LoVo (cell line): ENCODE results near the gene GRM5.
A peak's percentile ranks its signal among the peaks of the same experiment; 100 is the strongest.
"Not testable (repeated sequence)": the region's sequence is repeated elsewhere in the genome, so short reads cannot be mapped to it uniquely, and the experiment has no call there.

Experiments used
- DNase-seq: peaks from one replicate; pipeline ENCODE4 v3.0.0-alpha.2; 2016; ENCODE audit warnings: low spot score

Gene GRM5

DNA sequence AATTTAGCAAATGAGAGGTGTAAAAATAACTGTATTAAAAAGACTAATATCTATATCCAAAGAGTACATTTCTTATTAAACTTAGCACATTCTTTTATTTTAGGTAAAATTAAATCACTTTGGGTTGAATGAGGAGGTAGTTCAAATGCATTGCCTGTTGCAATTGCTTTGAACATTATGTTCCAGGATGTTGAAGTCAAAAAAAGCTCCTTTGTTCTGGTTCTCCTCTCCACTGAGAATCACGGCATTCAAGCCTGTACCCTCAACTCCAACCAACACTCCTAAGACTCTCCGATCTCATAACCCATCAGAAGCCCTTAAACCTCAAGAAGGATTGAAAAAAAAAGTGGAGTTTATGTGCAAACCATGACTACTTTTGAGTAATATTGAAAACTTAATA is 230.1 kb downstream of the GRM5 start:
- DNase-seq = not testable (repeated sequence)

- DNase-seq = no peak
Measured at GRCh38 chr11:88831303-88831890, 234.4 kb downstream of the GRM5 start.

GRCh38 chr11:88827018-88827676 is 238.6 kb downstream of the GRM5 start:
- DNase-seq = peak; percentile 1

GRCh38 chr11:88819616-88820015 is 246.2 kb downstream of the GRM5 start:
- DNase-seq = no peak

- DNase-seq = no peak
Measured at GRCh38 chr11:88818978-88819377, 246.8 kb downstream of the GRM5 start.

GRCh38 chr11:88815505-88815904 is 250.3 kb downstream of the GRM5 start:
- DNase-seq = no peak

DNA sequence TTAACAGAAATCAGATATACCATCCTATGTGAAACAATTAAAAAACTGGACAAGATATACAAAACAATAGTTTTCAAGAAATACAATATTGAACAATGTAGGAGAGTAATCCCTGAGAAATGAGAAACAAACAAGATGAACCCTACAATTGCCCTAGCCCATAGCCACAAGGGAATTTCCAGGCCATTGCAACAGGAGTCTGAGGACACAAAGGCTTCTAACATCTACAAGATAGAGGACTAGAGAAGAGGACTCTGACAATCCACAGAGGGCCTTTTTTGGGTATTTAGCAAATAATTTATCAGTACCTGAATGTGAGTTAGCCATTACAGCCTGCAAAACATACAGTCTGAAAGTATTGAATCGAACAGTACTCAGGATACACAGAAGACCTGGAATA is 251.7 kb downstream of the GRM5 start:
- no peak for DNase-seq

DNA sequence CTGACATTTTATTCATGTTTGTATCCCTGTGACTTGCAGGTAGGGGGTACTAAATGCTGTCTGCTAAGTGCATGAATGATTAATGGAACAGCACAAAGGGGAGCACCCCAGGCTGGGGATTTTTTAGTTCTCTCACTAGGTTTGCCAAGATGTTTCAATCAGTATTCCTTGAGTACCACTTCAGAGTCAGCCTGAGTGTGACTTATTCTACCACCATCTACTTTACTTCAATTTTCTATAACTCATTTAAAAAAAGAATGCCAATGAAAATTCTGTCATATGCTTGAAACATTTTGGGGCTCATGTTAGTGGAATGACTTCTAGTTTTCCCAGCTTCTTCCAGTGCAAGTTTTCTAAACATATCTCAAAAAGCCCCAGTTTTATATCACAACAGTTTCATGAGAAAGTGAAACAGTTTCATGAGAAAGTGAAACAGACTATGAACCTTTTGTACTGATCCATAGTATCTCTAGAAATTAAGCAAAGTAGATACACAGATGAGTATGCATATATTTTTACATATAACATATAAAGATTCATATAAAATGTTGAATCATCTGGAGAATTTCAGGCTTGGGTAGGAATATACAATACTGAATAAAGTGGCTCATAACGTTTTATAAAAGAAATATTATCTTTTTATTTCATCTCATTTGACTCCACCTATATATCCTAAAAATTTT is 252.4 kb downstream of the GRM5 start:
- DNase-seq = no peak

DNA sequence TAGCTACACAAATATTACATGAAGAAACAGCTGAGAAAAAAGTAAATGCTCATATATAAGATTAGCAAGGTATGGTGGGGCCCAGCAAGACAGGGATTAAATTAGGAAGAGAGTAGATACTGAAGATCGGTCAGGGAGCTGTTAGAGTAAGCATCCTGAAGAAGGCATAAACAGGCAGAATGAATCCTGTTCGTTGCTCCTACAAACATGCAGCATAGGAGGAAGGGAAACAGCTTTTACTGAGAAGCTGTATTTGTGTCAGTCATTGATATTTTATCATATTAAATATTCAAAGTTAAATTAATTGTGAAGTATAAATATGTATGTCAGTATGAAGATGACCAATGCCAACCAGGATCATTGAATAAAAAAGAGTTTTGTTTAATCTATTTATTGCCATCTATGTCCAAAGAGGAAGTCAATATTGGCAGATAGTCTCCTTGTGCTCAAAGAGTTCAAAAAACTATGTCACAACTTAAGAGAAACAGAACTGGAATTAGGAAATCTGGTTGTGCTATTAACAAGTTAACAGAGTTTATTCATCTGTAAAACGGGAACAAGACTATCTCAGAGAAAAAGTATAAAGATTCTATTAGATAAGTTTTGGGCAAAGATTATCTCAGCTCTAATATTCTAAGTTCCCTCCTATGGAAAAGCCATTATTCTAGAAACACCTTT is 255.2 kb downstream of the GRM5 start:
- no peak for DNase-seq

GRCh38 chr11:88809126-88809525 is 256.7 kb downstream of the GRM5 start:
- DNase-seq = no peak

GRCh38 chr11:88807349-88807748 is 258.4 kb downstream of the GRM5 start:
- DNase-seq = no peak

DNA sequence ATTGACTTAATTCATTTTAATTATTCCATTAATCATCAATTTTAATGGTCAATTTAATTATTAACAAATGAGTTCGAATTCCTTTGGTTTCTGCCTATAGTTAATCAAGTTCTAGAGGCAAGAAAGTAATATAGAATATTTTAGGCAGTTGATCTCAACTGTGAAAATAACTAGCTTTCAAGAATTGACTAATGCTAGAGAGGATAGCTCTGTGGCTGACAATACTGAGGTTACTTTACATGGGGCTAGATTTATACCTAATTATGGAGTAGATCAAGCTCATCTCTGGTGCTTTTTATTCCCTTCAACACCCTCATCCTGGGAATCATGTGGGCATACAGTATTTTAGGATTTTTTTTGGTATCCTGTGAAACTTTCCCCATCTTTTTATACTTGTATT is 259.4 kb downstream of the GRM5 start:
- DNase-seq = no peak

DNA sequence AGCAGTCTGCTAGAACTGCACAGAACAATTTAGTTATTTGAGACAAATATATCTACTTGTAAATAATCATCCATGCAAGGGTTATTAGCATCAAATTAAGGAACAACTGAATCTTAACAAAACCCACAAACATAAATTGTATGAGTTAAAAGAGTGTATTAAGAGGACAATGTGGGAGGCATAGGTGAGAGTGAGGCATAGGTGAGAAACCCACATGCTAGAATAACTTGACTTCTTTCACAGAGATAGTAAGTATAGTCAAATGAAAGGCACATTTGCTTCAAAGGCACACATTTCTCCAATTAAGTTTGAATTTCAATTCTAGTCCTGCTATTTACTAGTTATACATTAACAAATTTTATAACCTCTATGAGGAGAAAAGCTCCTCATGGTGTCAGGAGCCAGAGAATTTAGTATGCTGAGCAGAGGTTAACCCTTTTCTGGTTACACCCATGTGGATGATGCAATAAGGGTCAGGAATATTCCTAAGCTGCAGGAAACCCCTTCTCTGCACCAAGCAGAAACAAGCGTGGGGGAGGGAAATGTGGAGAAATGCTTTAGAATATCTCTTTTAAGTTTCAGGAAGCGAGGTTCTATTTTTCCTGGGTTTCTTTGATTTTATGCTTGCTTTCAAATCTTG is 264.2 kb downstream of the GRM5 start:
- DNase-seq = peak; percentile 29

- DNase-seq = no peak
Measured at GRCh38 chr11:88799771-88800500, 265.8 kb downstream of the GRM5 start.

- no peak for DNase-seq
Measured at GRCh38 chr11:88790182-88790581, 275.6 kb downstream of the GRM5 start.

DNA sequence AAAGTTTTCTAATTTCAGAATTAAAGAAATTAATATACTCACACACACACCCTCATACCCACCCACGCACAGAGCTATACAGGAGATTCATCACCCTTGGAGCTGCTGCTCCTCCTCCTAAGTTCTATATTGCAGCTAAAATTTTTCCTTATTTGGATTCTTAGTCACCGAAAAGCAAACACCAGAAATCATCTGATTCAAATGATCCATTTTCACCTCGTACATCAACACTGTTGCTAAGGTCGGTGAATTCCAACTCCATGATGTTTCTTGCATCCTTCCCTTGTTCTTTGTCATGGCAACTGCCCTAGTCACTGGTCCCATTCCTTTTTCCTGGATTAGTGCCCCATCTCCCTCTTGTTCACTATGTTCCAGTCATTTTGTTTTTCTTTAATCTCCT is 286.2 kb downstream of the GRM5 start:
- no peak for DNase-seq

DNA sequence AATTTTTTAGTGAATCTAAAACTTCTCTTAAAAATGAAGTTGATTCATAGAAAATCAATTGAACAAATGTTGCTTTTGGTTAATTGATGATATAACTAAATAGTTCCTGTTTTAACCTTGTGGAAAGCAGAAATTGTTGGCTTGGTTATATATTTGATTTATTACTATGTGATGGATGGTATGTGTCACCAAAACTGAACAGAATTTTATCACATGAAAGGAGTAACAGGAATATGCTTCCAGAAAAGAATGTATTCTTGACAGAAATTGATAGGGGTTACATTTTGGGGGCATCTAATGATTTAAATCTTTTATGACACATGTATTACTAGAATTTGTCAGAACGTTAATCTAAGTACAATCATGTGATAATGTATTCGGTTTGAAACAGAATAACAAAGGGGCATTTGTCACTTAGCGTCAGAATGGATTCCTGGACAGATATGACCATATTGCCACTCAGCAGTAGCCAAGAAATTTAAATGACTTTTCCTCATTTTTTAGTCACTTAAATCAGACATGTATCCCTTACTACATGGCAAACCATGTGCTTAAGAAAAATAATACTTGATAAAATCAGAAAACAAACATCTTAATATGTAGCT is 295.2 kb downstream of the GRM5 start:
- DNase-seq = no peak

- DNase-seq = no peak
Measured at GRCh38 chr11:88744140-88744539, 321.6 kb downstream of the GRM5 start.

DNA sequence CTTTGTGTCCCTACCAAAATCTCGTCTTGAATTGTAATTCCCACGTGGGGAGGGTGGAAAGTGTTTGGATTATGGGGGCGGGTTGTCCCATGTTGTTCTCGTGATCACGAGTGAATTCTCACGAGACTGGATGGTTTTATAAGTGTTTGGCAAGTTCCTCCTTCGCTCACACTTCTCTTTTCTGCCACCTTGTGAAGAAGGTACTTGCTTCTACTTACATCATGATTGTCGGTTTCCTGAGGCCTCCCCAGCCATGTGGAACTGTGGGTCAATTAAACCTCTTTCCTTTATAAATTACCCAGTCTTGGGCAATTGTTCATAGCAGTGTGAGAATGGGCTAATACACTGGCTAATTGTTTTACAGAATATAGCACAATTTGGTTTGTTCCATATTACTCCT is 326.3 kb downstream of the GRM5 start:
- DNase-seq = no peak

DNA sequence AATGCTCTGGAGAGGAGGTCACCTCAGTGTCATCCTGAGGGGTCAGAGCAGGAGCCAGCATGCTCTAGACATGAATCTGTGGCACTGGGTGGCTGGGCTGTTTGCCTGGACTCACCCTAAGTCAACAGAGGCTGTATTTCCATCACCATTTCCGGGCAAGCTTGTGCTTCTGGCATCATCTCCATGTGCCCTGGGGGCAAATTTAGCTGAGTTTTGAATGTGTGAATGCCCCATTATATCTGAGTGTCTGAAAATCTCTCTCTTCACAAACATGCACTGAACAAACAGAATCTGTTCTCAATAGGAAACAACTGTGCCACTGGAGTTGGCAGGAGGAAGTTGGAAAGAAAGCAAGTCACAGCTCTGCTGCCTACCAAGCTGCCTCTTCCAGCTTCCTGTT is 356.2 kb downstream of the GRM5 start:
- DNase-seq = no peak

GRCh38 chr11:88704485-88704884 is 361.3 kb downstream of the GRM5 start:
- no peak for DNase-seq
